Measurements from ENCODE around the gene CELSR1.

GRCh38 chr22:46371623-46372226, 165.7 kb downstream of the CELSR1 start:
- no peak for TF ChIP-seq CHD4 (IDR thresholded peaks at IDR 0.05; ENCODE audit: borderline replicate concordance, low read length)
- no peak for TF ChIP-seq ZKSCAN5 (CRISPR knock-in tag; IDR thresholded peaks at IDR 0.05)
- no peak for TF ChIP-seq ZNF510 (CRISPR knock-in tag; IDR thresholded peaks at IDR 0.05; ENCODE audit: low read depth)
- TF ChIP-seq CTCF (CRISPR knock-in tag; IDR thresholded peaks at IDR 0.05), result no peak
- TF ChIP-seq GTF3A (CRISPR knock-in tag; conservative IDR thresholded peaks at IDR 0.05), result no peak
- TF ChIP-seq ZNF619 (CRISPR knock-in tag; IDR thresholded peaks at IDR 0.05), result no peak
- TF ChIP-seq DNMT3B (CRISPR knock-in tag; conservative IDR thresholded peaks at IDR 0.05), result no peak
- TF ChIP-seq POLR2A (IDR thresholded peaks at IDR 0.05; ENCODE audit: insufficient read depth in 1 of 2, low read depth in 2 of 2, low read length in 2 of 2), result no peak
- no peak for TF ChIP-seq RNF219 (CRISPR knock-in tag; IDR thresholded peaks at IDR 0.05)
- TF ChIP-seq SMC3 (IDR thresholded peaks at IDR 0.05; ENCODE audit: low read length), result no peak
- no peak for TF ChIP-seq E2F5 (CRISPR knock-in tag; conservative IDR thresholded peaks at IDR 0.05)
- TF ChIP-seq ZNF329 (CRISPR knock-in tag; IDR thresholded peaks at IDR 0.05; ENCODE audit: low read depth), result no peak
- TF ChIP-seq ZNF292 (CRISPR knock-in tag; IDR thresholded peaks at IDR 0.05; ENCODE audit: borderline replicate concordance, low read depth), result no peak
- TF ChIP-seq ZNF597 (CRISPR knock-in tag; IDR thresholded peaks at IDR 0.05), result no peak
